Adipocyte (in vitro differentiated cells): ENCODE data around the gene NUDT1.

ENCODE experiments used
- DNase-seq: peaks from one replicate; pipeline ENCODE4 v3.0.0-alpha.2; 2015; ENCODE audit warnings: low read depth
- H3K27me3 ChIP-seq: replicated peaks from 2 replicates; pipeline ENCODE4 v1.7.0; 2013; ENCODE audit warnings: mild to moderate bottlenecking, low read length, moderate library complexity; ENCODE audit not compliant: control insufficient read depth, insufficient read depth
- H3K36me3 ChIP-seq: 2 replicates; pipeline ENCODE4 v1.7.0; 2013; ENCODE audit warnings: low read length, mild to moderate bottlenecking, moderate library complexity; ENCODE audit not compliant: control insufficient read depth, insufficient read depth, severe bottlenecking
- H3K4me1 ChIP-seq: 2 replicates; pipeline ENCODE4 v1.7.0; 2013; ENCODE audit warnings: mild to moderate bottlenecking, low read length, moderate library complexity; ENCODE audit not compliant: control insufficient read depth, insufficient read depth
- H3K4me3 ChIP-seq: 2 replicates; pipeline ENCODE4 v1.7.0; 2013; ENCODE audit warnings: mild to moderate bottlenecking, low read length, moderate library complexity
- H3K9ac ChIP-seq: 2 replicates; pipeline ENCODE4 v1.7.0; 2013; ENCODE audit warnings: mild to moderate bottlenecking, low read length, moderate library complexity
- H3K9me3 ChIP-seq: 2 replicates; pipeline ENCODE4 v1.7.0; 2013; ENCODE audit warnings: mild to moderate bottlenecking, low read length, moderate library complexity; ENCODE audit not compliant: control insufficient read depth

NUDT1 gene

DNA sequence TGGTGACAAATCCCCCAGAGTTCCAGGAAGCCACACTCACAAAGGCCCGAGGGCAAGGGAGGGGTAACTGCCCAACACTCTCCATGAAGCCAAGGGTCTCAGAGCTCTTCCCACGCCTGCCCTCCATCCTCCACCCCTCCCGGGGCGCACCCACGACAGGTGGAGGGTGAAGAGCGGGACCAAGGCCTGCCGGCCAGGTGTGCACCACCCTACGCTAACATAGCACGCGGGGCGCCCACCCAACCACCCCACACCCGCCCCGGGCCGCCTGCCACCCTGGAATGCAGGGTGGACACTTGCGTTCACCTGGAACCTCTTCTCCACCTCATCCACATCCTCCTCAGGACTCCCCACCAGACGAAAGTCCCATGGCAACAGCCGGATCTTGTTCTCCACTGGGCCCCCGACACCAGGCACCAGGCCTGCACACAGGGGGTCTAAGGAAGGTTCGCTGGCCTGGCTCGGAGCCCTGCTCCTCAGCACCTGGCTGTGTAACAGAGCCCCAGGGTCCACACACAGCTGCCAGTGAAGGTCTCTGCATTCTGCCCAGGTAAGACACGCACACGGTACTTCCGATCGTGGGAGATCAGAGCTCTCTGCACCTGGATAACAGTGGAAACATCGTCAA, 42.0 kb upstream of the NUDT1 start:
- Histone ChIP-seq H3K4me1 (no peaks in the 10 kb centered on the region), H3K9ac (no peak overlapping the region), H3K4me3 (no peak overlapping the region), H3K9me3 (peaks cover 5% of the 10 kb centered on the region), H3K27me3 (no peaks in the 10 kb centered on the region), H3K36me3 (peaks cover 16% of the 10 kb centered on the region)
- DNase-seq: no peak

DNA sequence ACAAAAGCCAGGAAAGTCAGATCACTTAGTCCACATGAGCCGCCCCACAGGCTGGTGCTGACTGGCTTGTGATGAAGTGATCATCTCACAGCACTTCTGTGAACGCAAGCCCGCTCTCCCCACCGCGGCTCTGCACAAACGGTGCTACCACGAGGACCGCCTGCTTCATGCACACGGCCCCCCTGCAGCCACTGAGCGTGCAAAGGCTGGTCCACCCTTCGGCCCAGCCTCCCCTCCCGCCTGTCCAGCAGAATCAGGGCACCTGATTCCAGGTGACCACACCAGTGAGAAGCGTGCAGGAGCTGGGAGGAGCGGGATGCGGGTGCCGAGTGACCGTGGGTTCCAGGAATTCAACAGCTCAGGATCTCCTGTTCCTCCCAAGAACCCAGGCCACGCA, 41.4 kb upstream of the NUDT1 start:
- no peaks in the 10 kb centered on the region for H3K4me1 ChIP-seq
- no peak overlapping the region for H3K4me3 ChIP-seq
- no peaks in the 10 kb centered on the region for H3K9me3 ChIP-seq
- H3K27me3 ChIP-seq: no peaks in the 10 kb centered on the region
- H3K9ac ChIP-seq: no peak overlapping the region
- no peak for DNase-seq
- H3K36me3 ChIP-seq: peaks cover 13% of the 10 kb centered on the region

DNA sequence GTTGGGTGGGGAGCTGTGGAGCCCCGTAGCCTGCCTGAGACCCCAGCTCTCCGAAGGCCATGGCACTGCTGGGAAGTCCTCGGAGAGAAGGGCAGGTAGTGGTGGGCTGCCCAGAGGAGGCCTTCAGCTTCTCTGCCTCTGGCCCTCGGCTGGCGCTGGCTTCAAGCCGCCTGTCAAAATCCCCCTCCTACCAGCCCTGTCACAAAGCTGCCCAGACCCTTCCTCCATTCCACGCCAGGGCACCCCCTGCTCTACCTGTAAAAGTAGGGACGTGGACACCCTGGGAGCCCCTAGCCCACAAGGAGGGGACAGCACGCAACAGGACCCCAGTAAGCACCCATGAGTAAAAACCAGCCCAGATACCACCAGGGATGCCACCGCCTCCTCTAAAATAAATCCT, 40.9 kb upstream of the NUDT1 start:
- Histone ChIP-seq H3K4me3 (no peak overlapping the region), H3K9me3 (no peaks in the 10 kb centered on the region), H3K36me3 (peaks cover 8% of the 10 kb centered on the region), H3K4me1 (no peaks in the 10 kb centered on the region), H3K27me3 (no peaks in the 10 kb centered on the region), H3K9ac (no peak overlapping the region)
- no peak for DNase-seq

DNA sequence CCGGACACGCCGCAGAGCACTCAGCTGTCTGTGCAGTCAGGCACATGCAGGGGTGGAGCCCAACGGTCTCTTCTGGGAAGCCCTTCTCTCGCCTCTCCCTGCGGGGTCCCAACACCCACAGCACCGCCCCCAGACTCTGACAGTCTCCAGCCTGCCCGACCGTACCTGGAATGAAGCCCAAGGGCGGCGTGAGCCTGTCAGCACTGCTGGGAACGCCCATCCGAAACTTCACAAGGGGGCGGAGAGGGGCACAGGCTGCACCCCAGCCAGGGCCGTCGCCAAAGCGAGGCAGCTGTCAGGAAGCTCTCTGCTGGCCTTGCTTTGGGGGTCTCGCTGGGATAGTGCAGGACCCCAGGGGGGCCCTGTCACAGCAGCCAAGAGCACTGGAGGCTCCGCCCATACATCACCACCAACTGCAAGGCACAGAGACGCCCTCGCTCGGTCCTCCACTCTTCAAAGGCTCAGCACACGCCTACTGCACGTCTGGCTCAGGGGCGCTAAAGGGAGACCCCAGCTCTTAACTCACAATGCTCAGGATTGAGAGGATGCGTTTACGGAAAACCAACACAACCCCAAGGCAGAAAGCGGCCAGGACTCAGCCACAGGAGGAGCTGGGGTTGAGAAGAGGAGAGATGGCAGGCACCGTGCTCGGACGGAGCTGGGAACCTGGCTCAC, 40.2 kb upstream of the NUDT1 start:
- no peaks in the 10 kb centered on the region for H3K27me3 ChIP-seq
- H3K9me3 ChIP-seq: no peaks in the 10 kb centered on the region
- no peak overlapping the region for H3K4me3 ChIP-seq
- H3K4me1 ChIP-seq: no peaks in the 10 kb centered on the region
- peaks cover 8% of the 10 kb centered on the region for H3K36me3 ChIP-seq
- no peak for DNase-seq
- H3K9ac ChIP-seq: no peak overlapping the region

DNA sequence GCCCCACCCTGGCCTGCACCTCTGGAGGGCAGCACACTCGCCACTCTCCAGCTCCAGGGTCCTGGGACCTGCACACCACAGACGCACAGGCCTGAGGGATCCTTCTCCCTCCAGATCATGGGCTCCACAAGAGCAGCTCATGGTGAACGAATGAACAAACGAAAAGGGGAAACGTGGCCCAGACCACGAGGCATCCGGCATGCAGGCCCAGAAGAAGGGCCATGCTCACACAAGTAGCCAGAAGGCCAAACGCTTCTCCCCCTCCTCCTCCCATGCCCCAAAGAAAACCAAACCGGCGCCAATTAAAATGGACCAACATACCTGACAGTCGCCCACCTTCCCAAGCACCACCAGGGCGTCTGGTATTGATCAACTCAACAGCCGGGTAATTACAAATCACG, 39.7 kb upstream of the NUDT1 start:
- H3K4me3 ChIP-seq: no peak overlapping the region
- no peak overlapping the region for H3K9ac ChIP-seq
- H3K4me1 ChIP-seq: no peaks in the 10 kb centered on the region
- no peak for DNase-seq
- peaks cover 12% of the 10 kb centered on the region for H3K36me3 ChIP-seq
- H3K9me3 ChIP-seq: no peaks in the 10 kb centered on the region
- no peaks in the 10 kb centered on the region for H3K27me3 ChIP-seq

DNA sequence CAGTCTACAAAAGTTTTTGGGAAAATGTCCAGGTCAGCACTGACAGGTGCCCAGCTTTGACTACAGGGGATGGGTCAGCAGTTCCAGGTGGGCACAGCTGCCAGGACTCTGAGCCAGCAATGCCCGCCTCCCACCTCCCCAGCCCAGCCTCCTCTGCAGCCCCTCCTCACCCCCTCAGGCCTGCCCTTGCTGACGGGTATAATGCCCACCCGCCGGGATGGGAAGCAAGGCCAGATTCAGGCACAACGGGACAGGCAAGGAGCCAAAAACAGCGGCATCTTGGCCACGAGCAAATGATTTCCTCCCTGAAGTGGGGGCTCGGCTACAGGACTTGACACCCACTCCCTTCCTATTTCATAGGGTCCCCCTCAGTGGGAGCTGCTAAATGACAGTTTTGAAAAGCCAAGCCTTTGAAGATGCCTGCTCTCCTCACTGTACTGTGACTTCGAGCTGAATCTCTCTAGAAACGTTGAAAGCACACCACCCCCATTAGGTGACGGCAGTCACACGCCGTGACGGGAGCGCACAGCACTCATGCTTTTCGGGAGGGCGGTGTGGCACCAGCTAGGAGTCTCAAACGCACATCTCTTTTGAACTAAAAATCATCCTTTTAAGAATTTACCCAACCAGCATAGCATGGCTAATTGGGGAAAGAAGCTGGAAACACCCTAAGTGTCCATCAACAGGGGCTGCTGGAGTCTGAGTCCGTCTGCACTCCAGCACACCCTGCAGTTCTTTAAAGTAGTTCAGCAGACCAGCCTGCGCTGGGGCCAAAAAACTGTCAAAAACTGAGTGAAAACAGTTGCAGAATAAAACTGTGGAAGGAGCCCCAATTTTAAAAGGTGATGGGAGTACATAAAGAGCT, 38.9 kb upstream of the NUDT1 start:
- H3K4me1 ChIP-seq: no peaks in the 10 kb centered on the region
- no peaks in the 10 kb centered on the region for H3K27me3 ChIP-seq
- H3K36me3 ChIP-seq: peaks cover 19% of the 10 kb centered on the region
- DNase-seq: peak; percentile 1
- no peaks in the 10 kb centered on the region for H3K9me3 ChIP-seq
- H3K9ac ChIP-seq: no peak overlapping the region
- no peak overlapping the region for H3K4me3 ChIP-seq

DNA sequence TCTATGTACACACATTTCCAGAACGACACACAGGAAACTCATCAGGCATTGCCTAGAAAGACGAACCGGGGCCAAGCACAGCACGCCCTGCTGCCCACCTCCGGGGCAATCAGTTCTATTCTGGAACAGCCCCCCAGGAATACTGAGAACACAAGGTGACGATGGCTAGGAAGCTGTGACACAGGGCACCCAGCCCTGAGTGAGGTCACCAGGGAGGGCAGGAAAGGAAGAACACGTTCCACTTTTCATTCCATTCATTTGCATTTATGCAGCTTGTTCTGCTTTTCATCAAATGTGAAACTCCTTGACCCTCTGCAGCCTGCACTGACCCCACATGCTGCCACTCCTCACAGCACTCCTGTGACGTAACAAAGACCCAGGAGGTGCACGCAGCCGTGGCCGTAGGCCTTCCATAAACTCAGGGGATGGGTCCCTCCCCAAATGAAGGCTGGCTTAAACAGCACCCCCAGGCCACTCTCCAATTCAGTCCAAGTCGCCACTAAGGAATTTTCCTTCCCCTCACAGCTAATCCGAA, 38.2 kb upstream of the NUDT1 start:
- H3K27me3 ChIP-seq: no peaks in the 10 kb centered on the region
- peaks cover 17% of the 10 kb centered on the region for H3K36me3 ChIP-seq
- H3K4me3 ChIP-seq: no peak overlapping the region
- no peak overlapping the region for H3K9ac ChIP-seq
- DNase-seq: peak; percentile 23
- no peaks in the 10 kb centered on the region for H3K4me1 ChIP-seq
- no peaks in the 10 kb centered on the region for H3K9me3 ChIP-seq

DNA sequence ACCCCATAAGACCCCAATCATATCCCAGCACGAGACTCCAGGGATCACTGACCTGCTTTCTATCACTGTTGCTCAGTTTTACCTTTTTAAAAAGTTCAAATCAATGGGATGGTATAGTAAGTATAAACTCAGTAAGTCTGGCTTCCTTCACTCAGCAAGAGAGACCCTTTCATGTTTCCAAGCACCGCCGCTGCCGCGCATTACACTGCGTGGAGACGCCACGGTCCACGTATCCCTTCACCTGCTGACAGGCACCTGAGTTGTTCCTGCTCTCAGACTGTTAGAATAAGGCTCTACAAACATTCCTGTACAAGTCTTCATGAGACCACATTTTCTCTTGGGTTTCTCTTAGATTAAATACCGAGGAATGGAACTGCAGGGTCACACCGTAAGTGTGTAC, 37.6 kb upstream of the NUDT1 start:
- Histone ChIP-seq H3K27me3 (no peaks in the 10 kb centered on the region), H3K4me1 (no peaks in the 10 kb centered on the region), H3K9me3 (no peaks in the 10 kb centered on the region), H3K36me3 (peaks cover 17% of the 10 kb centered on the region), H3K9ac (no peak overlapping the region), H3K4me3 (no peak overlapping the region)
- no peak for DNase-seq

DNA sequence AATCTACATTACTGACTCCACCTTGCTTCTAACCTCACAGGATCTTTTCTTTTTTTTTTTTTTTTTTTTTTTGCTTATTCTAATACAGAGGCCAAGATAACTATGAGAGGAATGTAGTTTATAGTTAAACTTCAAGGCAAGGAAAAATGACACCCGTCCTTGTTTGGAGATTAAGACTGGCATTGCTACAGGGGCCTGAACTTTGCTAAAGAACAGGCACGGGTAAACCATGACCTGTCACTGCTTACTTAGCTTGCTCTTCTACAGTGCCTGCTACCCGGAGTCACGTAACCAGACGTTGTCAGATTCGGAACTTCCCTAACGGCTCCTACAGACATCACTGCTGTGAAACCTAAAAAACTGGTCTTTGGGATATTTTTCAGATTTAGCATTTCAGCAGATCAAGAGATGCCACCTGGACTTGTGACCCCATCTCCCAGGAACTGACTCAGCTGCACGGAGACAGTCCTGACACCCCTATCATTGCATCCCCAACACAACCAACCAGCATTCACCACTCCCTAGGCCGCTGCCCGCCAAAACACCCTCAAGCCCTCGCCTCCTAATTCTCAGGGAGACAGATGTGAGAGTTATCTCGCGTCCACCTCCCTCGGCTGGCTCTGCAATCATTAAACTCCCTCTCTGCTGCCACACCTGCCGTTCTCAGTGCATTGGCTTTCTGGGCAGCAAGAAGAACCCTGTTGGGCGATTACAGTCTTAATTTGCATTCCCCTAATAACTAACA, 36.8 kb upstream of the NUDT1 start:
- Histone ChIP-seq H3K4me1 (no peaks in the 10 kb centered on the region), H3K9ac (no peak overlapping the region), H3K27me3 (no peaks in the 10 kb centered on the region), H3K9me3 (no peaks in the 10 kb centered on the region), H3K36me3 (peaks cover 13% of the 10 kb centered on the region), H3K4me3 (no peak overlapping the region)
- peak; percentile 31 for DNase-seq

DNA sequence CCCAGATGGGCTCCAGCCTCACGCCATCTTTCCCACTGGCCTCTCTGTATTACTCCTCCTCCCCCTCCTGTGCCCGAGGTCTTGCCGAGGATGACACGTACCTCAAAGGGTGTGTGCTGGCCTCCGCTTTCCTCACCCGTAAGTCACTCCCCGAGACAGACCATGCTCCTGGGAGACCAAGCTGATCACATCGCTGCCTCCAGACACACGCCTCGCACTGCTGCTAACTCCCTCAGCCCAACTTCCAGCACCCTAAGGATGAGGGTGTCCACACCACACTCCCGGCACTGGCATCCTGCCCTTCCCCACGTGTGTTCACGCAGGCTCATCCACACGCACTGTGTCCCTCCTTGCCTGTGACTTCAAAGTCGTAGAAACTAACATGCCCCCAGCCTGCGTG, 33.3 kb upstream of the NUDT1 start:
- H3K4me3 ChIP-seq: no peak overlapping the region
- H3K27me3 ChIP-seq: no peaks in the 10 kb centered on the region
- peaks cover 27% of the 10 kb centered on the region for H3K36me3 ChIP-seq
- no peak for DNase-seq
- H3K4me1 ChIP-seq: no peaks in the 10 kb centered on the region
- no peak overlapping the region for H3K9ac ChIP-seq
- no peaks in the 10 kb centered on the region for H3K9me3 ChIP-seq
